Psoas muscle (tissue), 8 donors: Measurements from ENCODE around the gene PPIA. TPM values are rescaled to one million over a fixed set of nuclear protein-coding genes. Genes with fewer than 3 reads are reported as not detected.

Experiments
- ATAC-seq, 4 donors: fragments of 200-7000 bp; cut with Tn5 transposase; one replicate each; pipeline ENCODE4 v1.9.1; 2020; ENCODE audit warnings: moderate library complexity in 3 of 4, mild to moderate bottlenecking in 2 of 4
- DNase-seq, 2 donors: peaks; one replicate each; pipeline ENCODE4 v3.0.0-alpha.2; 2020
- H3K27ac ChIP-seq: fragments of 200-600 bp; one replicate; pipeline ENCODE4 v1.8.0; 2022
- H3K27me3 ChIP-seq, 3 donors: fragments of 200-600 bp in 1 of 3; one replicate each; pipeline versions ENCODE4 v1.6.1 to v1.8.0; 2013 to 2022; ENCODE audit warnings: low read length in 2 of 3, mild to moderate bottlenecking in 2 of 3, moderate library complexity in 1 of 3; ENCODE audit not compliant: insufficient read depth in 3 of 3
- H3K36me3 ChIP-seq, 2 donors: fragments of 200-600 bp in 1 of 2; one replicate each; pipeline versions ENCODE4 v1.6.1 to v1.8.0; 2013 to 2022; ENCODE audit warnings: low read depth in 1 of 2, mild to moderate bottlenecking in 1 of 2, moderate library complexity in 1 of 2; ENCODE audit not compliant: insufficient read depth in 1 of 2
- H3K4me1 ChIP-seq: fragments of 200-600 bp; one replicate; pipeline ENCODE4 v1.8.0; 2022
- H3K4me3 ChIP-seq: fragments of 200-600 bp; one replicate; pipeline ENCODE4 v1.8.0; 2022; ENCODE audit warnings: mild to moderate bottlenecking
- H3K9me3 ChIP-seq: fragments of 200-600 bp; one replicate; pipeline ENCODE4 v1.8.0; 2022
- CTCF ChIP-seq: fragments of 200-600 bp; IDR thresholded peaks from one replicate; pipeline ENCODE4 v1.8.0; 2022; ENCODE audit warnings: antibody characterized with exemption
- WGBS, 3 donors: extraction: QIAGEN DNeasy Blood & Tissue Kit; methylation state at CpG; one replicate each; pipeline versions ENCODE4 v1.1.6 to v1.1.7; 2013; 5-methylcytosine and 5-hydroxymethylcytosine counted together
- intact Hi-C, 2 donors: fragments of 100-400 bp; cut with DNase I; formaldehyde crosslinking; loops; one replicate each; pipeline versions ENCODE4 v1.11.0 to v1.14.2; 2022
- polyA plus RNA-seq, 3 donors: library from polyadenylated mRNA; stranded (reverse); fragments of 200-250 nt; gene quantifications; one replicate each; pipeline ENCODE4 v1.2.3, GENCODE V29; 2013
- total RNA-seq, 4 donors: library from RNA; stranded (reverse); fragmentation: NEBNext Ultra II Directional in 2 of 4; extraction: Animal tissue kit (Norgen Biotek cat#: 25700) in 2 of 4; gene quantifications; one replicate each; pipeline versions ENCODE4 v1.2.1 to v1.2.4, GENCODE V29; 2021 to 2023
- donor health status: healthy with polysubstance abuse.
- donor health status: DM: no; HTN: no; CAD: no; lungs with moderate emphysema.
- donor health status: Bipolar disorder and iron deficiency.
- donor health status: healthy.
- donor health status: DM: yes; HTN: yes; CAD: no.
- donor health status: DM: no; HTN: no; CAD: no.
- donor health status: DM: no; HTN: no; CAD: no.
- donor health status: DM: yes; HTN: yes; CAD: no.

Gene PPIA
- total and polyA plus RNA-seq, 7 donors, result 251 to 3,448 (median 725) TPM

- no peaks in the 10 kb centered on the region for H3K27me3 ChIP-seq
- peak overlapping the region; percentile 82 for H3K4me3 ChIP-seq
- ATAC-seq (no peak), DNase-seq (no peak)
- peak overlapping the region; percentile 95 for H3K27ac ChIP-seq
- H3K36me3 ChIP-seq, result no peaks in the 10 kb centered on the region
- no peak for TF ChIP-seq CTCF
- WGBS, 3 donors, result 77 to 83% (median 77%) methylated on average over 10 of the region's 10 CpGs
- peaks cover 20% of the 10 kb centered on the region for H3K4me1 ChIP-seq
- no peaks in the 10 kb centered on the region for H3K9me3 ChIP-seq
- intact Hi-C loops, result loop anchor here (2.0 to 5.0 kb wide), 3 partner anchors 35 to 262 kb away; partner anchors contain the start of gene PURB (in 2 of the 2)
Measured at GRCh38 chr7:44849259-44849884, 52.9 kb downstream of the PPIA start.

GRCh38 chr7:44849885-44850544 is 53.5 kb downstream of the PPIA start:
- Histone ChIP-seq H3K4me1 (peaks cover 13% of the 10 kb centered on the region), H3K4me3 (no peak overlapping the region), H3K27me3 (no peaks in the 10 kb centered on the region), H3K9me3 (no peaks in the 10 kb centered on the region), H3K27ac (no peak overlapping the region), H3K36me3 (no peaks in the 10 kb centered on the region)
- ATAC-seq (no peak), DNase-seq (no peak)
- TF ChIP-seq CTCF, result no peak
- 80 to 90% (median 88%) methylated on average over 5 of the region's 5 CpGs for WGBS, 3 donors
- intact Hi-C loops, result loop anchor here (2.0 to 5.0 kb wide), 3 partner anchors 35 to 263 kb away; partner anchors contain the start of gene PURB (in 2 of the 2)

GRCh38 chr7:44852590-44852989 is 56.1 kb downstream of the PPIA start:
- intact Hi-C loops, result no loop called here

More at GRCh38 chr7:44852590-44852989, 56.1 kb downstream of the PPIA start:
- Histone ChIP-seq H3K9me3 (no peaks in the 10 kb centered on the region), H3K27me3 (no peaks in the 10 kb centered on the region), H3K4me1 (no peaks in the 10 kb centered on the region), H3K4me3 (no peak overlapping the region), H3K36me3 (no peaks in the 10 kb centered on the region), H3K27ac (no peak overlapping the region)
- WGBS, 3 donors, result 83 to 91% (median 86%) methylated on average over 3 of the region's 3 CpGs
- TF ChIP-seq CTCF, result no peak
- ATAC-seq (no peak), DNase-seq (no peak)

Other genes starting within 250 kb of the PPIA start
- gene DDX56, start 222.8 kb upstream of the PPIA start, total RNA-seq, result 10 to 100 TPM; 44.0 to 72.1 (median 53.7) TPM
- 10 to 100 TPM; 38.1 to 85.8 (median 67.8) TPM for gene DDX56, start 222.8 kb upstream of the PPIA start, polyA plus RNA-seq
- gene TMED4, start 214.4 kb upstream of the PPIA start, total RNA-seq, result 10 to 100 TPM; 43.1 to 64.4 (median 46.0) TPM
- gene TMED4, start 214.4 kb upstream of the PPIA start, polyA plus RNA-seq, result 10 to 100 TPM; 29.8 to 49.0 (median 35.3) TPM
- gene OGDH, start 190.1 kb upstream of the PPIA start, total RNA-seq, result 100 to 1,000 TPM; 252 to 500 (median 326) TPM
- gene OGDH, start 190.1 kb upstream of the PPIA start, polyA plus RNA-seq, result 100 to 1,000 TPM; 176 to 181 (median 179) TPM
- 10 to 100 TPM; 25.0 to 32.9 (median 28.6) TPM for gene ZMIZ2, start 47.8 kb upstream of the PPIA start, total RNA-seq
- gene ZMIZ2, start 47.8 kb upstream of the PPIA start, polyA plus RNA-seq, result 10 to 100 TPM; 11.7 to 16.0 (median 15.3) TPM
- 100 to 1,000 TPM; 121 to 155 (median 127) TPM for gene H2AZ2, start 51.4 kb downstream of the PPIA start, total RNA-seq
- gene H2AZ2, start 51.4 kb downstream of the PPIA start, polyA plus RNA-seq, result 100 to 1,000 TPM in 1 of 3 donors, 10 to 100 TPM in 2; 37.1 to 129 (median 66.5) TPM
- 10 to 100 TPM; 14.1 to 27.2 (median 21.8) TPM for gene PURB, start 88.8 kb downstream of the PPIA start, total RNA-seq
- 10 to 100 TPM in 2 of 3 donors, 1 to 10 TPM in 1; 8.8 to 25.5 (median 18.8) TPM for gene PURB, start 88.8 kb downstream of the PPIA start, polyA plus RNA-seq
- 1 to 10 TPM in 2 of 4 donors, under 1 TPM in 2; 0.41 to 1.9 (median 0.96) TPM for gene MYO1G, start 182.3 kb downstream of the PPIA start, total RNA-seq
- under 1 TPM; 0.11 to 0.30 (median 0.29) TPM for gene MYO1G, start 182.3 kb downstream of the PPIA start, polyA plus RNA-seq
- 10 to 100 TPM; 33.3 to 49.9 (median 42.2) TPM for gene CCM2, start 203.5 kb downstream of the PPIA start, total RNA-seq
- 100 to 1,000 TPM in 1 of 3 donors, 10 to 100 TPM in 2; 57.6 to 110 (median 76.5) TPM for gene CCM2, start 203.5 kb downstream of the PPIA start, polyA plus RNA-seq